Measurements from ENCODE around the gene DTD1.

DTD1 gene

DNA sequence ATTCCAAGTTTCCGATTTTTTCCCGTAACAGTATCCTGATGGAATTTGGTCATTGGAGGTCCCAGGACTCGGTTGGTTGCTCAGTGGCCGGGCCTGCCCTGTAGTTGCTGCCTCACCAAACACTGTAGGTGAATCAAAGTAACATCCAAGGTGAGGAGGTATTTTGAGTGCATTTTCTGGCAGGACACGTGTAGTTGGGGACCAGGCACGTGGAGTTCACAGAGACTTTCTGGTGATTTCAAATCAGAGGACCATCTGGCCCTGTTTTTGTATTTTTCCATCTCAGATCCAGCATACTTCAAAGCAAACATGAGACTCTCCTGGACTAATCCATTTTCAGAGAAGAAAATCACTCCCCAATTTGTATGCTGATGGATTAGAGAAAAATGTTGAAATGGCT, 9.9 kb upstream of the DTD1 start:
- no peak overlapping the region for H3K4me3 ChIP-seq (ENCODE audit: low read length)
- H3K9ac ChIP-seq (ENCODE audit: low read length): no peak overlapping the region
- no peaks in the 10 kb centered on the region for H3K9me3 ChIP-seq (ENCODE audit: control insufficient read depth, low read depth, low read length)
- H3K4me1 ChIP-seq (ENCODE audit: control insufficient read depth, low read depth, low read length): no peaks in the 10 kb centered on the region
- no peak overlapping the region for H3K27ac ChIP-seq (ENCODE audit: low read length)
- no peaks in the 10 kb centered on the region for H3K27me3 ChIP-seq (ENCODE audit: control insufficient read depth, insufficient read depth, low read length)
- no peaks in the 10 kb centered on the region for H3K36me3 ChIP-seq (ENCODE audit: control insufficient read depth, low read depth, low read length)

DNA sequence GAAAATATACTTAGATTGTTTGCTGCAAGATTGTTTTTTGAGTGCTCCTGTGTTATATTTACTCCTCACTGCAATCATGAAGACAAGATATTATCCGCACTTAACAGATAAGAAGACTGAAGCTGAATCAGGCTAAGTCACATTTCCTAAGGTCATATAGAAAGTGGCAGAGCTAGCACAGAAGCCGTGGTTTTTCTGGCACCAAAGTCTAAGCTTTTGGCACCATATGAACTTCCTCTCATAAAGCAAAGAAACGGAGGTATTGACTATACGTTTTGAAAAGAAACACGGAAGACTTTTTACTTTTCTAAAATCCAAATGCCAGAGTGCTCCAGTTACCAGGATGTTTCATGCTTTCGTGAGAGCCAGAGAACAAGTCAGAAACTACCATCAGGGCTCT, 9.3 kb upstream of the DTD1 start:
- no peak overlapping the region for H3K4me3 ChIP-seq (ENCODE audit: low read length)
- no peaks in the 10 kb centered on the region for H3K4me1 ChIP-seq (ENCODE audit: control insufficient read depth, low read depth, low read length)
- H3K9ac ChIP-seq (ENCODE audit: low read length): no peak overlapping the region
- H3K27me3 ChIP-seq (ENCODE audit: control insufficient read depth, insufficient read depth, low read length): no peaks in the 10 kb centered on the region
- H3K27ac ChIP-seq (ENCODE audit: low read length): no peak overlapping the region
- no peaks in the 10 kb centered on the region for H3K36me3 ChIP-seq (ENCODE audit: control insufficient read depth, low read depth, low read length)
- no peaks in the 10 kb centered on the region for H3K9me3 ChIP-seq (ENCODE audit: control insufficient read depth, low read depth, low read length)

DNA sequence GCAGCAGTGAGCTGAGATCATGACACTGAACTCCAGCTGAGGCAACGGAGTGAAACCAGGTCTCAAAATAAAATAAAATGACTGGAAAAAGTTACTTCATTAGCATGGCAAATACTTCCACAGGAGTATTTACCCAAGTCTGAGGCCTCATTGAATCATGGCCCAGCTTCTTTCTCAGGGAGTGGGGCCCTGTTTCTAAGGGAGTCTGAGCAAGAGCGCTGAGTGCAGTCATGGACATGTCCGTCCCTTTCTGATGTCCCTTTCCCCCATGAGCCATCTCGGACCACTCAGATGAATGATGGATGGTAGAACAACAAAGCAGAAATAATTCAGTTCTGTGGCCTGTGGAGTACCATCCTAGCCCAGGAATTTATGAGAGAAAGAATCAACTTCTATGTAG, 7.8 kb upstream of the DTD1 start:
- H3K4me1 ChIP-seq (ENCODE audit: control insufficient read depth, low read depth, low read length): no peaks in the 10 kb centered on the region
- no peak overlapping the region for H3K9ac ChIP-seq (ENCODE audit: low read length)
- no peaks in the 10 kb centered on the region for H3K27me3 ChIP-seq (ENCODE audit: control insufficient read depth, insufficient read depth, low read length)
- no peaks in the 10 kb centered on the region for H3K36me3 ChIP-seq (ENCODE audit: control insufficient read depth, low read depth, low read length)
- H3K27ac ChIP-seq (ENCODE audit: low read length): no peak overlapping the region
- H3K9me3 ChIP-seq (ENCODE audit: control insufficient read depth, low read depth, low read length): no peaks in the 10 kb centered on the region
- no peak overlapping the region for H3K4me3 ChIP-seq (ENCODE audit: low read length)

DNA sequence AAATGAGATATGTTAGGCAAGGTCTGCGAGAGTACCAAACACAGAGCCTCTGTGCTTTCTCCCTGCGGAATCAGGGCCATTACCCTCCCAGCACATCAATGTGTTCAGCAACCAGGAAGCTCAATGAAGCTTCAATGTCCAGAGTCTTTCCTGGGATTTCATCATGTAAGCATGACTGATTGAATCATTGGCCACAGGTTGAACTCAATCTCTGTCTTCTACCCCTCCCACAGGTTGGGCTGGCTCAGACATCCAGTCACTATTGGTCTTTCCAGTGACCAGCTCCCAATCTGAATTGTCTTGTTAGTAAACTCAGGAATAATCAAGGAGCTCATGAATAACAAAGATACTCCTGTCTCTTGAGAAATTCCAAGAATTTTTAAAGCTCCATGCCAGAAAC, 2.7 kb upstream of the DTD1 start:
- Histone ChIP-seq H3K36me3 (ENCODE audit: control insufficient read depth, low read depth, low read length) (no peaks in the 10 kb centered on the region), H3K4me3 (ENCODE audit: low read length) (no peak overlapping the region), H3K9me3 (ENCODE audit: control insufficient read depth, low read depth, low read length) (no peaks in the 10 kb centered on the region), H3K4me1 (ENCODE audit: control insufficient read depth, low read depth, low read length) (peaks cover 13% of the 10 kb centered on the region), H3K27me3 (ENCODE audit: control insufficient read depth, insufficient read depth, low read length) (no peaks in the 10 kb centered on the region), H3K27ac (ENCODE audit: low read length) (no peak overlapping the region), H3K9ac (ENCODE audit: low read length) (no peak overlapping the region)

DNA sequence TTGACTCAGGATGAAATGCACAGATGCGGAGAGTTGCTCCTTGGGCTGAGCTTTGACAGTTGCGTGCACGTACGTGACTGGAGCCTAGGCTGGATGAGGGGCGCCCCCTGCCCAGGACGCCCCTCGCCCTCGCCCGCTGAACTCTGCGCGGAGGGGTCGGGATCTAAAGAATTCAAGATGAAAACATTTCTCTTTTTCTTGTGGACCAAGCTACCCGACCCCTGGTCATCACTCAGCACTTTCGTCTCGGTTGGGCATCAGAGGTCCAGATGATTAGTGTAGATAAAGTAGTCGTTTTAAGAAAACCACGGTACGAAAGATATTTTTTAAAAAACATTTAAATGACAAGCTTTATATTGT, 700 bp downstream of the DTD1 start:
- H3K27me3 ChIP-seq (ENCODE audit: control insufficient read depth, insufficient read depth, low read length): no peaks in the 10 kb centered on the region
- H3K4me1 ChIP-seq (ENCODE audit: control insufficient read depth, low read depth, low read length): peaks cover 28% of the 10 kb centered on the region
- peak overlapping the region; percentile 52 for H3K9ac ChIP-seq (ENCODE audit: low read length)
- no peaks in the 10 kb centered on the region for H3K9me3 ChIP-seq (ENCODE audit: control insufficient read depth, low read depth, low read length)
- H3K4me3 ChIP-seq (ENCODE audit: low read length): peak overlapping the region; percentile 71
- H3K27ac ChIP-seq (ENCODE audit: low read length): no peak overlapping the region
- no peaks in the 10 kb centered on the region for H3K36me3 ChIP-seq (ENCODE audit: control insufficient read depth, low read depth, low read length)

DNA sequence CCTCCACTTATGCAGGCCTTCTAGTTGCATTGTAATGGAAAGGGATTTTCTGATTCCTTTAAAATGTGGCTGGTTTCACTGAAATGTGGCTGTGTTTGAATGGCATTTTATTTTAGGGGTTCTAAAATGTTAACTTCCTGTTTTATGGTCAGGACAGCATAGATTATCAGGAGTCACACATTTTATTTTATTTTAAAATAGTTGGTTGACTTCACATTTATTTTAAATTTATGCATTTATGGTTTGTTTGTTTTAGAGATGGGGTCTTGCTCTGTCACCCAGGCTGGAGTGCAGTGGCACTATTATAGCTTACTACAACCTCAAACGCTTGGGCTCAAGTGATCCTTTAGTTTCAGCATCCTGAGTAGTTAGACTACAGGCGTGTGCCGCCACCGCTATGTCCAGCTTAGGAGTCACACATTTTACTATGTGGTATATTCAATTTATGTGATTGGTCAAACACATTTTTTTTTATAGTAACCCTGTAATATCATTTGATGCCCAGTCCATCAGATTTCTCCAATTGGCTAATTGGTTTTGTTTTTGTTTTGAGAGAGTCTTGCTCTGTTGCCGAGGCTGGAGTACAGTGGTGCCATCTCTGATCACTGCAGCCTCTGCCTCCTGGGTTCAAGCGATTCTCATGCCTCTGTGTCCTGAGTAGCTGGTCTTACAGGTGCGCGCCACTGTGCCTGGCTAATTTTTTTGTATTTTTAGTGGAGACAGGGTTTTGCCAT, 2.3 kb downstream of the DTD1 start:
- Histone ChIP-seq H3K4me3 (ENCODE audit: low read length) (no peak overlapping the region), H3K27me3 (ENCODE audit: control insufficient read depth, insufficient read depth, low read length) (no peaks in the 10 kb centered on the region), H3K9ac (ENCODE audit: low read length) (no peak overlapping the region), H3K9me3 (ENCODE audit: control insufficient read depth, low read depth, low read length) (no peaks in the 10 kb centered on the region), H3K36me3 (ENCODE audit: control insufficient read depth, low read depth, low read length) (no peaks in the 10 kb centered on the region), H3K4me1 (ENCODE audit: control insufficient read depth, low read depth, low read length) (peaks cover 27% of the 10 kb centered on the region), H3K27ac (ENCODE audit: low read length) (no peak overlapping the region)

DNA sequence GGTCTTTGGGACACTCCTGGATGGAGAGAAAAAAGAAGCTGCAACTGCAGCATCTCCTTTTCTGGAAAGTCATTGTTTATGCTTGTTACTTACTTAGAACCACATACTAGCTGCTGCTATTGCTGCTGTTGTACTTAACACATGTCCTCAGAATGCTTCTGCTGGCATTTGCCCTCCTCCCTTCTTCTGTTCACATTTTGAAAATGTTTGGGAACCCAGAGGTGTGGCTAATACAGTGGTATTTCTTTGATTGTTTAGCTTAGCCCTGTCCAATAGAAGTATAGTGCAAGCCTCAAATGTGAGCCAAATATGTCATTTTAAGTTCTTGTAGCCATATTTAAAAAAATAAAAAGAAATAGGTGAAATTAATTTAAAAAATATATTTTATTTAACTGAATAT, 8.4 kb downstream of the DTD1 start:
- H3K9ac ChIP-seq (ENCODE audit: low read length): no peak overlapping the region
- H3K27me3 ChIP-seq (ENCODE audit: control insufficient read depth, insufficient read depth, low read length): no peaks in the 10 kb centered on the region

DNA sequence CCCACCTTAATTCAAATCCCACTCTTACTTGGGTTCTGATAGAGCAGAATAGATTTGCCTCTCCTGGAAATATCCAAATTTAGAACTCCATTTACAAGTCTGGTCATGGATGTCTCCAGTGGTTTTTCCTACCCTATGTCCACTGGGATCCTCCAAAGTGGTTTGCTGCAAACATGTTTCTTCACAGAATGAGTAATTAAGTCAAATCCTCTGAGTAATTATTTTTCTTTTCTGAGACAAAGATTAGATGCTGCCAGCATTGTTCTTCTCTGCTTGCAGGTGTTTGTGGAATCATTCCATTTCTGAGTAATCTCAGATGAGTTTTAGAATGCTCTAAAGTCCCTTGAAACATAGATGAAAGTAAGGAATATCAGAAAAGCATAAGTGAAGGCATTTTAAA, 21.9 kb downstream of the DTD1 start:
- no peak overlapping the region for H3K9ac ChIP-seq (ENCODE audit: low read length)
- H3K27ac ChIP-seq (ENCODE audit: low read length): no peak overlapping the region
- H3K4me1 ChIP-seq (ENCODE audit: control insufficient read depth, low read depth, low read length): peaks cover 5% of the 10 kb centered on the region
- no peak overlapping the region for H3K4me3 ChIP-seq (ENCODE audit: low read length)
- H3K9me3 ChIP-seq (ENCODE audit: control insufficient read depth, low read depth, low read length): no peaks in the 10 kb centered on the region
- H3K36me3 ChIP-seq (ENCODE audit: control insufficient read depth, low read depth, low read length): no peaks in the 10 kb centered on the region
- H3K27me3 ChIP-seq (ENCODE audit: control insufficient read depth, insufficient read depth, low read length): no peaks in the 10 kb centered on the region

More for the DNA sequence above, 8.4 kb downstream of the DTD1 start:
- peaks cover 8% of the 10 kb centered on the region for H3K4me1 ChIP-seq (ENCODE audit: control insufficient read depth, low read depth, low read length)
- no peaks in the 10 kb centered on the region for H3K36me3 ChIP-seq (ENCODE audit: control insufficient read depth, low read depth, low read length)
- no peak overlapping the region for H3K27ac ChIP-seq (ENCODE audit: low read length)
- no peak overlapping the region for H3K4me3 ChIP-seq (ENCODE audit: low read length)
- no peaks in the 10 kb centered on the region for H3K9me3 ChIP-seq (ENCODE audit: control insufficient read depth, low read depth, low read length)

DNA sequence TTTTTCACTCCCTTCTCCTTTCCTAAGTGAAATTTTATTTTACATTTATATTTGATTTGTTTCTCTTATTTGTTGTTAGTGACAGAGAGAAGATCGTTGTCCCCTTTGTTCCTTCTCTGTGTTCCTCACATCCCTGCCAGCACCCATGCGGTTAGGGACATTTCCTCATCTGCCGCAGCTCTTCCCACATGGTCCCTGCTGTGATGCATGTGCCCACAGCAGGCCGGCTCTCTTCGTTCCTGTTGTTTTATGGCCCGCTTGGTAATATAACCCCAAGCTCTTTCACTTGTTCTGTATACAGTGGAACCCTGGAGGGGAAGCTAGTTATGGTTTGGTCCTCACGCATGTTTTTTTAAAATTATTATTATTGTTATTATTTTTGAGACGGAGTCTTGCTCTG, 23.6 kb downstream of the DTD1 start:
- Histone ChIP-seq H3K36me3 (ENCODE audit: control insufficient read depth, low read depth, low read length) (no peaks in the 10 kb centered on the region), H3K4me1 (ENCODE audit: control insufficient read depth, low read depth, low read length) (peaks cover 5% of the 10 kb centered on the region), H3K9ac (ENCODE audit: low read length) (peak overlapping the region; percentile 18), H3K27me3 (ENCODE audit: control insufficient read depth, insufficient read depth, low read length) (no peaks in the 10 kb centered on the region), H3K27ac (ENCODE audit: low read length) (no peak overlapping the region), H3K4me3 (ENCODE audit: low read length) (no peak overlapping the region), H3K9me3 (ENCODE audit: control insufficient read depth, low read depth, low read length) (no peaks in the 10 kb centered on the region)

DNA sequence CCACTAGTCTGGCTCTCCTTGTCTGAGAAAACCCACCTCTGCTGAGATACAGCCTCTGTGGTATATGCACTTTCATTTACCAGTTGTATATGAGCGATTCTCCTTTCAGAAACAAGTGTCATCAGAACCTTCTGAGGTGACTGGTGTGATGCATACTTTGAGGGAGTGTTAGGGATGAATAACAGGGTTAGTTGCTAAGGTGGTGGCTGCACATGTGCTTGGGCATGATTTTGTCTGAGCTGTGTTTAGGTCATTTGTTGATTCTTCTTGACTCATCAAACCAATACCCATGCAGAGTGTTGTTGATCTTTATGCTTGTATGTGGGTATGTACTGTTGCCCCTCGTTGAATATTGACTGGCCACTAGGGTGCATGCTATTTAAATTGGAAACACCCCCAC, 25.7 kb downstream of the DTD1 start:
- Histone ChIP-seq H3K27ac (ENCODE audit: low read length) (no peak overlapping the region), H3K9ac (ENCODE audit: low read length) (no peak overlapping the region), H3K4me1 (ENCODE audit: control insufficient read depth, low read depth, low read length) (peaks cover 5% of the 10 kb centered on the region), H3K4me3 (ENCODE audit: low read length) (no peak overlapping the region), H3K36me3 (ENCODE audit: control insufficient read depth, low read depth, low read length) (no peaks in the 10 kb centered on the region), H3K9me3 (ENCODE audit: control insufficient read depth, low read depth, low read length) (no peaks in the 10 kb centered on the region), H3K27me3 (ENCODE audit: control insufficient read depth, insufficient read depth, low read length) (no peaks in the 10 kb centered on the region)

DNA sequence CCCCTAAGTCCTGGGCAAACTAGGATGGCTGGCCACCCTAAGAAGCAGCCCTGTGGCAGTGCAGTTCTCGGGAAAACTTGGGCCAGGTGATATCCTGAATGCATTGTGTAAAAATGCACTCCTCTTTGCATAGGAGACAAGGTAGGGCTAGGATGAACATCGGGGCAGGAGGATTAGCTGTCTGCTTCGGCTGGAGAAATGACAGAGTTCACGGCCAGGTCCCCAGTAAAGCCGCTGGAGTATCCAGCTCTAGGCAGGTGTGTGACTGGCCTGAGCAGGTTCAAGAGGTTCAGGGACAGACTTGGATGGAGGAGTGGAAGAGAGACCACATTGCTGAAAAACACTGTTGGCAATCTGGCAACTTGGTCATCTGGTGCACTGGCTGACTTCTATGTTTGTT, 26.4 kb downstream of the DTD1 start:
- no peaks in the 10 kb centered on the region for H3K27me3 ChIP-seq (ENCODE audit: control insufficient read depth, insufficient read depth, low read length)
- no peak overlapping the region for H3K27ac ChIP-seq (ENCODE audit: low read length)
- no peaks in the 10 kb centered on the region for H3K9me3 ChIP-seq (ENCODE audit: control insufficient read depth, low read depth, low read length)
- H3K9ac ChIP-seq (ENCODE audit: low read length): no peak overlapping the region
- no peaks in the 10 kb centered on the region for H3K36me3 ChIP-seq (ENCODE audit: control insufficient read depth, low read depth, low read length)
- no peak overlapping the region for H3K4me3 ChIP-seq (ENCODE audit: low read length)
- H3K4me1 ChIP-seq (ENCODE audit: control insufficient read depth, low read depth, low read length): peaks cover 5% of the 10 kb centered on the region

DNA sequence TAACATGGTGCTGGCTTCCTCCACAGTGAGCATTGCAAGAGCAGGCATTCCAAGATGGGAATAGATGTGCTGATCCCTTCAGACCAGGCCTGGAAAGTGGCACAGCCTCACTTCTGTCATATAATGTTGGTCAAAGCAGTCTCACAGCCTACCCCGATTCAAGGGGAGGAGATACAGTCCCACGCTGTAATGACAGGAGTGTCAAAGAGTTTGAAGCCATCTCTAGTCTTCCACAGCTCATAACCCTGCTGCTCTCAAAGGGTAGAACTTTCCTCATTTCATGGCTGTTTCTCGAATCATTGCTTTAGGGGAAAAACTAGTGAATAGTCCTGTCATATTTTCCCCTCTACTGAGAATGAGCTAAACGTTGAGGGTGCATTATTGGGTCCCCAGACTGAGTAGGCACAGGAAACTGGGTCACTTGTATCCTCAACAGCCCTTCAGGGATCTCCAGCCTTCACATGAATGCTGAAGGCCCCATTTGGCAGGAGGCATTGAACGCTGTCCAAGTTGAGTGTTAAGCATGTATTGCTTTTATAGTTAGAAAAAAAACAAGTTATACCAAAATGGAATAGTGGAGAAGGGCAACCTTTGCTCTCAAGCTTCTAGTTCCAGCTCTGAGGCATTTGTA, 27.3 kb downstream of the DTD1 start:
- Histone ChIP-seq H3K27me3 (ENCODE audit: control insufficient read depth, insufficient read depth, low read length) (no peaks in the 10 kb centered on the region), H3K4me3 (ENCODE audit: low read length) (no peak overlapping the region), H3K36me3 (ENCODE audit: control insufficient read depth, low read depth, low read length) (no peaks in the 10 kb centered on the region), H3K9ac (ENCODE audit: low read length) (no peak overlapping the region), H3K9me3 (ENCODE audit: control insufficient read depth, low read depth, low read length) (no peaks in the 10 kb centered on the region), H3K27ac (ENCODE audit: low read length) (no peak overlapping the region), H3K4me1 (ENCODE audit: control insufficient read depth, low read depth, low read length) (peaks cover 5% of the 10 kb centered on the region)

Data from iPS-18a (cell line).